Measurements from ENCODE around the gene BFSP2. TPM values are rescaled to one million over a fixed set of nuclear protein-coding genes. Genes with fewer than 3 reads are reported as not detected.
A peak's percentile ranks its signal among the peaks of the same experiment; 100 is the strongest.

BFSP2 gene
- total and polyA plus RNA-seq, 5 donors = not detected

DNA sequence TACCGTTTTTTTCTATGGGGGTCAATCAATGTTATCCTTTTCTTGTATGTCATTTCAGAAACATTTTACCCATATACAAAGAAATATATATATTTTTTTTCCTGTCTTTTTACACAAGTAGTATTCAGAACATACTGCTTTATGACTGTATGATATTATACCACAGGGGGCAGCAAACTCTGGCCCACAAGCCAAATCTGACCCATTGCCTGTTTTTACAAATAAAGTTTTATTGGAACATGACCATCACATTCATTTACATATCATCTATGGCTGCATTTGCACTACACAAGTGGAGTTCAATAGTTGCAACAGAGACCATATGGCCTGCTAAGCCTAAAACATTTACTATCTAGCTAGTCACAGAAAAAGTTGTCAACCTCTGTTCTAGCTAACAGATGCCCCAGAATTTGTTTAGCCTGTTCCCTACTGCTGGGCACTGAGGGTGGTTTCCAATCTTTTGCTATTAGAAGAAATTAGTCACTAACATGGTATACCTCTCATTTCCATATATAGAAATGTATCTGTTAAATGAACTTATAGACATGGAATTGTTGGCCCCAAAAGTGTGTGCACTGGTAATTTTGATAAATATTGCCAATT lies 57.7 kb downstream of the BFSP2 start:
- Histone ChIP-seq H3K27me3 (ENCODE audit: control insufficient read depth, insufficient read depth) (no peaks in the 10 kb centered on the region), H3K4me3 (ENCODE audit: low read length) (no peak overlapping the region), H3K4me1 (ENCODE audit: control insufficient read depth, insufficient read depth, low read length) (peaks cover 1% of the 10 kb centered on the region), H3K9me3 (ENCODE audit: control insufficient read depth, low read length) (no peaks in the 10 kb centered on the region), H3K27ac (ENCODE audit: low read length) (no peak overlapping the region)
- intact Hi-C loops (cut with DNase I) = no loop called here
- DNase-seq = no peak
- ATAC-seq = no peak
- WGBS = 80% methylated on average over 1 of the region's 1 CpG

DNA sequence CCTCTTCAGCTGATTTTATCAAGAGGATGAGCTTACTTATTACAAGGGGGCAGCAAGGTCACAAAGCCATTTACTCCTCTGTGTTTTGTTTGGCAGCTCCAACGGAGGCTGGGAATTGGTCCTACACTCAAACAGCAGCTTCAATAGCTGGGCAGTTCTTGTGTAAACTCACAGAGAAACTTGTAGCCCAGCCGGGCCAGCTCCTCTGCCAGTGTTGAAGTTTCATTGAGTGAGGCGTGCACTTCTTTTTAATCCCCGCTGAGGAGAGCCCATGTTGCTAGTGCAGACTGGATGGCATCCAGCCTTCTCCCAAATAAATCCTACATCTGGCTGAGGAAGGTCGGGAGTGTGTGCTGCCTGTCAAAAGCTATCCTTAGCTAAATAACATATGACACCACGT lies 59.5 kb downstream of the BFSP2 start:
- peak; percentile 46 to 86 (median 78) for DNase-seq
- Histone ChIP-seq H3K27ac (ENCODE audit: low read length) (peak overlapping the region; percentile 66), H3K4me1 (ENCODE audit: control insufficient read depth, insufficient read depth, low read length) (peaks cover 1% of the 10 kb centered on the region), H3K27me3 (ENCODE audit: control insufficient read depth, insufficient read depth) (no peaks in the 10 kb centered on the region), H3K4me3 (ENCODE audit: low read length) (no peak overlapping the region), H3K9me3 (ENCODE audit: control insufficient read depth, low read length) (no peaks in the 10 kb centered on the region)
- peak; percentile 82 to 90 for ATAC-seq
- 17% methylated on average over 6 of the region's 6 CpGs for WGBS
- intact Hi-C loops (cut with DNase I) = no loop called here

DNA sequence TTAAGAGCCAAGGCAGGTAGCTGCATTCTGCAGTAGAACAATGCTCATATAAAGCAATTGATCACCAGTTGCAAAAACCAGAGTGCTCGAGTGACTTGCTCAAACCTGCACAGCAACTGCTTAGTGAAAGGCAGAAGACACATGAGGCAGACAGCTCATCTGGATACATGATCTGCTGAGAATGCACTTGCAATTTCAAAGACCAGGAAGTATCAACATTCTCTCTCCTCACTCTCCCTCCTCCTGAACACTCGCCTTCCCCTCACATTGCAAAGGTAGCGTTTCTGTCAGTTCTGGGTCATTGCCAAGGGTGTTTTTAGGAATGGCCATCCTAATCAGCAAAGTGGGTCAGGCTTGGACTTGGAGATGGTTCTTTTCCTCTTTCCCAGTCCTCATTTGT lies 61.0 kb downstream of the BFSP2 start:
- no peaks in the 10 kb centered on the region for H3K27me3 ChIP-seq (ENCODE audit: control insufficient read depth, insufficient read depth)
- intact Hi-C loops (cut with DNase I) = loop anchor here in 1 of 4 donors (10.0 kb wide), 1 partner anchor 114 kb away; the partner anchor contains the start of gene CDV3
- H3K27ac ChIP-seq (ENCODE audit: low read length) = no peak overlapping the region
- DNase-seq (no peak), ATAC-seq (no peak)
- H3K4me3 ChIP-seq (ENCODE audit: low read length) = no peak overlapping the region
- no peaks in the 10 kb centered on the region for H3K9me3 ChIP-seq (ENCODE audit: control insufficient read depth, low read length)
- WGBS = 68% methylated on average over 3 of the region's 3 CpGs
- H3K4me1 ChIP-seq (ENCODE audit: control insufficient read depth, insufficient read depth, low read length) = peaks cover 1% of the 10 kb centered on the region

DNA sequence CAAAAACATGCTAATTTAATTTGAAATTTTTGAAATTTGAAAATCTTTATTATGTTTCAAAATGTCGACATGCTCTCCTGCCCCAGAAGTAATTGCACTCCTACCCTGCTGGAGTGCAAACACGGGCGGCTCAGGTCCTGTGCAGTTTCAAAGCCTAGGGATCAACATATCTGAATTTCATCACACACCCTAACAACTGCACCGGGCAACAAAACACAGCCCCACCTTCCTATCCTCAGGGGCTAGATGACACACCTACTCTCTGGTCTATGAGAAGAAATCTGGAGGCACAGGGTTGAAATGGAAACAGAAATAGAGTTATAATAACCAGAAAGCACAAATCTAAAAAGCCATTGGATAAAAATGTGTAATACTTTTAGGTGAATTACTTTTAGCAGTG lies 61.4 kb downstream of the BFSP2 start:
- 66% methylated on average over 4 of the region's 4 CpGs for WGBS
- H3K27me3 ChIP-seq (ENCODE audit: control insufficient read depth, insufficient read depth) = no peaks in the 10 kb centered on the region
- H3K9me3 ChIP-seq (ENCODE audit: control insufficient read depth, low read length) = no peaks in the 10 kb centered on the region
- no peak overlapping the region for H3K4me3 ChIP-seq (ENCODE audit: low read length)
- no peak for ATAC-seq
- intact Hi-C loops (cut with DNase I) = loop anchor here in 1 of 4 donors (10.0 kb wide), 1 partner anchor 114 kb away; the partner anchor contains the start of gene CDV3
- H3K4me1 ChIP-seq (ENCODE audit: control insufficient read depth, insufficient read depth, low read length) = peaks cover 1% of the 10 kb centered on the region
- no peak overlapping the region for H3K27ac ChIP-seq (ENCODE audit: low read length)
- no peak for DNase-seq

DNA sequence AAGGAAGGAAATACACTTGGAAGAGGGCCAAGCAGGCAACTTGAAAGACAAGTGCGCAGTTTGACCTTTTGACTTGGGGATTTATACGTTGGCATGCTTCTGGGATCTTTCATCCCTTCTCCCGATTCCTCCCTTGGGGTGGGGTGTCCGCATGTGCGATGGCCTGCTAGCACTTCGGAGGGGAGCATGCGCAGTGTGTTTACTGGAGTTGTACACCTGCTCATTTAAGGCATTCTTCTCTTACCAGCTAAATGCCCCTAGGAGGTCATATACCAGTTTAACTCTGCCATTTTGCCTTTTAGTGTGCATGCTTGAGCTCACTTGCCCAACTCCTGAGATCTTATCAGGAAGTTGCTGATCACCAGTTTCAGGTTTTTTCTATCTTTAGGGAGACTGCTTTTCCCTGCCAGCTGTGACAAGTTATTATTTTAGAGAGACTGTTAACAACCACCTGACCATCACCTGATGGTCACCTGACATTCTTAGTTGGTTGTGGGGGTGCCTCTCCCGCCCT lies 63.5 kb downstream of the BFSP2 start:
- Histone ChIP-seq H3K4me3 (ENCODE audit: low read length) (no peak overlapping the region), H3K27ac (ENCODE audit: low read length) (no peak overlapping the region), H3K27me3 (ENCODE audit: control insufficient read depth, insufficient read depth) (no peaks in the 10 kb centered on the region), H3K4me1 (ENCODE audit: control insufficient read depth, insufficient read depth, low read length) (peaks cover 6% of the 10 kb centered on the region), H3K9me3 (ENCODE audit: control insufficient read depth, low read length) (no peaks in the 10 kb centered on the region)
- DNase-seq (no peak), ATAC-seq (no peak)
- 72% methylated on average over 8 of the region's 8 CpGs for WGBS
- intact Hi-C loops (cut with DNase I) = loop anchor here in 1 of 4 donors (10.0 kb wide), 1 partner anchor 111 kb away; the partner anchor contains the start of gene CDV3

DNA sequence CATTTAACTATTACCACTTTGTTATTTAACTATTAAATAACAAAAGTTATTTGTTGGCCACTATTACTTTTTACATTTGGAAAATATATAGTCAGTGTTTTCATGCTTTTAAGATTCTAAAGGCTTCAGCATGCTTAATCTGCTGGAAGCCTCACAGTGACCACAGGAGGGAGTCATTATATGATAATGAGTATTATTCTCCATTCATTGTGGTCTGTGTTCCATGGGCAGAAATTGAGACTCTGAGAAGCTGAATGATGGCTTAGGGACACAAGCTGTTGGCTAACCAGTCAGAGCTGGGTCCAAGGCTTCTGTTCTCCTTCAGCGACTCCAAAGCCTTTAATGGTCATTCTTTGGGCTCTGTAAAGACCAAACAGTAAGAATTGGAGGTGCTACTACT lies 64.7 kb downstream of the BFSP2 start:
- no peak overlapping the region for H3K27ac ChIP-seq (ENCODE audit: low read length)
- H3K27me3 ChIP-seq (ENCODE audit: control insufficient read depth, insufficient read depth) = no peaks in the 10 kb centered on the region
- intact Hi-C loops (cut with DNase I) = loop anchor here in 1 of 4 donors (10.0 kb wide), 1 partner anchor 110 kb away; the partner anchor contains the start of gene CDV3
- no peak overlapping the region for H3K4me3 ChIP-seq (ENCODE audit: low read length)
- H3K9me3 ChIP-seq (ENCODE audit: control insufficient read depth, low read length) = no peaks in the 10 kb centered on the region
- WGBS = 80% methylated on average over 1 of the region's 1 CpG
- H3K4me1 ChIP-seq (ENCODE audit: control insufficient read depth, insufficient read depth, low read length) = peaks cover 7% of the 10 kb centered on the region
- ATAC-seq = no peak
- no peak for DNase-seq

DNA sequence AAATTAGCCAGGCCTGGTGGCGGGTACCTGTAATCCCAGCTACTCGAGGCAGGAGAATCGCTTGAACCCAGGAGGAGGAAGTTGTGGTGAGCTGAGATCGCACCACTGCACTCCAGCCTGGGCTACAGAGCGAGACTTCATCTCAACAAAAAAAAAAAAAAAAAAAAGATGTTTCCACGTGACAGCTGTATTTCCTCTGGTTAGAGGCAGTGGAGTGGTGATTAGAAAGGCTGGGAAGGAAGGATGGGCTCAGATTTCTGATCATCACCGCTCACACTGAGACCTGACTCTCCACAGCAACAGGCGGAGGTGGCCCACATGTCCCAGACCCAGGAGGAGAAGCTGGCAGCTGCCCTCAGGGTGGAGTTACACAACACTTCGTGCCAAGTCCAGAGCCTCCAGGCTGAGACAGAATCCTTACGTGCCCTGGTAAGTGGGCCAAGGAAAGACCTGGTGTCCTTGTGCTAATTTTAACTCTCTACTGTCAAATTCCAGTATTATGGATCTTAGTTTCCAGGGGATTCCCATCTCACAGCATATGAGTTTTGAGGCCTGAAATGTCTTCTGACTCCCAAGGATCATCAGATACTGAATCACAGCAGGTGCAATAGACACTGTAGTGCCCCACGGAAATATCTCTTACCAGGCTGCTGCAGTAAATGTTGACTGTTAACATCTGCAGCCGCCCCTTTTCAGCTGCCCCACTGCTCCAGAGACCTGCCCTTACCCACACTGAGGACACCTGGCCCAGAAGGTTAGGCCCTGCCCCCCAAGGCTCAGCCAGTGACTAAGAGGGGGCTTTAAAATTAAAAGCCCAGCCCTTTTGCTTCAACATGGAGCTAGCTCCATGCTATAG lies 66.9 kb downstream of the BFSP2 start:
- intact Hi-C loops (cut with DNase I) = loop anchor here in 1 of 4 donors (10.0 kb wide), 1 partner anchor 108 kb away; the partner anchor contains the start of gene CDV3
- Histone ChIP-seq H3K27ac (ENCODE audit: low read length) (no peak overlapping the region), H3K4me1 (ENCODE audit: control insufficient read depth, insufficient read depth, low read length) (peaks cover 6% of the 10 kb centered on the region), H3K4me3 (ENCODE audit: low read length) (no peak overlapping the region), H3K27me3 (ENCODE audit: control insufficient read depth, insufficient read depth) (no peaks in the 10 kb centered on the region), H3K9me3 (ENCODE audit: control insufficient read depth, low read length) (no peaks in the 10 kb centered on the region)
- WGBS = 64% methylated on average over 12 of the region's 12 CpGs
- ATAC-seq (peak; percentile 6 to 40), DNase-seq (peak in 2 of 3 donors; percentile 23 to 76)

DNA sequence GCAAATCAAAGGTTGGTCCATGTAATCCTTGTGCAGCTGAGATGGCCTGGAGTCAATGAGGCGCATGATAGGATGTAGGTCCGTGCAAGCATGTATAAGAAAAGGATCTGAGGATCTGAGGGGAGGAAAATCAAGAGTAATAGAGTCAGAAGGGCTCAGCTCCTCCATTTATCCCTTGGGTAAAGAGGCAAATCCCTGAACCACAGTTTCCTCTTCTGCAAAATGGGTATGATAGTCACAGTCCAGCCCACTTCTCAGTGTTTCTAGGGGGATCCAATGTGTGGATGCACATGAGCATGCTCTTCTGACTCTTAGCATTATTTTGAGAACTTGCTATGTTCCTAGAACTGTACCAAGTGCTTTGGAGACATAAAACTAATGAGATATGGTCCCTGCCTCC lies 67.9 kb downstream of the BFSP2 start:
- Histone ChIP-seq H3K27ac (ENCODE audit: low read length) (no peak overlapping the region), H3K4me1 (ENCODE audit: control insufficient read depth, insufficient read depth, low read length) (peaks cover 6% of the 10 kb centered on the region), H3K4me3 (ENCODE audit: low read length) (no peak overlapping the region), H3K27me3 (ENCODE audit: control insufficient read depth, insufficient read depth) (no peaks in the 10 kb centered on the region), H3K9me3 (ENCODE audit: control insufficient read depth, low read length) (no peaks in the 10 kb centered on the region)
- no peak for ATAC-seq
- DNase-seq = no peak
- 87% methylated on average over 2 of the region's 2 CpGs for WGBS
- intact Hi-C loops (cut with DNase I) = loop anchor here in 1 of 4 donors (10.0 kb wide), 1 partner anchor 107 kb away; the partner anchor contains the start of gene CDV3

DNA sequence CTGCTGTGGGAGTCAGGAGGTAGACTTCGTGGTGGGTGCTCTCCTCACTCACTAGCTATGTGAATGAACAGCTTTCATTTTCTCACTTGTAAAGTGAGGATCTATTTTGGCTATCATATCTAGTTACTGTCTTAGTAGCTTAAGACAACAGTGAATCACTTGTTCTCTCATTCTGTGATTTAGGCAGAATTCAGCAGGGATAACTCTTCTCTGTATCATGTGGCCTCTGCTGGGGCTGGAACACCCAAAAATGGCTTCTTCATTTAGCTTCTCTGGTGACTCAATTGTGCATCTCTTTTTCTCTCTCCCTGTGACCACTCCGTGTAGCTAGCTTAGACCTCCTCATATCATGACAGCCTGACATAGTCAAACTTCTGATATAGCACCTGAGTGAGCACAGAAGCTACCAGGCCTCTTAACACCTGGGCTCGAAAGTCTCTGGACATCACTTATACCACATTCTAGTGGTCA lies 68.4 kb downstream of the BFSP2 start:
- intact Hi-C loops (cut with DNase I) = loop anchor here in 1 of 4 donors (10.0 kb wide), 1 partner anchor 107 kb away; the partner anchor contains the start of gene CDV3
- Histone ChIP-seq H3K4me1 (ENCODE audit: control insufficient read depth, insufficient read depth, low read length) (peaks cover 6% of the 10 kb centered on the region), H3K27ac (ENCODE audit: low read length) (no peak overlapping the region), H3K27me3 (ENCODE audit: control insufficient read depth, insufficient read depth) (no peaks in the 10 kb centered on the region), H3K4me3 (ENCODE audit: low read length) (no peak overlapping the region), H3K9me3 (ENCODE audit: control insufficient read depth, low read length) (no peaks in the 10 kb centered on the region)
- DNase-seq (no peak), ATAC-seq (no peak)
- WGBS = 67% methylated on average over 3 of the region's 3 CpGs

DNA sequence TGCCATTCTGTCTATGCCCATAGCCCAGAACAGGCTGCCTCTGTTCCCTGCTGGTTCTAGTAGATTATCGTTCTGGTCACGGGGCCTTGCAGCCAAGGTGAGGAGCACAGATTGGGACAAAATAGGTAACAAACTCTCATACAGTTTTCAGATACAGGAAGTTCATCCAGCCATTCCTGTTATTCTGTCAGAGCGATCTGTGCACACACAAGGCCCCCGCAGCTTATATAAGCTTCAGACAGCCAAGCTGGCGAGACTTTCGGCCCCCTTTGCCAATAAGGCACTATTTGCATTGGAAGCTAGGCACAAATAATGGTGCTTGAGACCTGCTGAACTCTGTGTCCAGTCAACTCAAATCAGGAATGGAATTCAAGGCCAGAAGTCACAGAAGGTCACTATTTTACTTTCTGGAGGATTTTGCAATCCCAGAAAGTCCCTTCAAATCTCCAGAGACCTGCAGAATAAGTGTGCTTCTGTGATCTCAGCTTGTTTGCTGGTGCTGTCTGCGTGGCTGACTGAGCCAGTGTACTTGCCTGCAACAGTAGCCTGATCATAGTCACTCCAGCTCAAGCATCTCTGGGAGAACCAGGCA lies 69.4 kb downstream of the BFSP2 start:
- no peaks in the 10 kb centered on the region for H3K27me3 ChIP-seq (ENCODE audit: control insufficient read depth, insufficient read depth)
- H3K9me3 ChIP-seq (ENCODE audit: control insufficient read depth, low read length) = no peaks in the 10 kb centered on the region
- ATAC-seq (peak; percentile 64 to 78), DNase-seq (peak; percentile 57 to 87 (median 75))
- H3K27ac ChIP-seq (ENCODE audit: low read length) = no peak overlapping the region
- H3K4me3 ChIP-seq (ENCODE audit: low read length) = no peak overlapping the region
- H3K4me1 ChIP-seq (ENCODE audit: control insufficient read depth, insufficient read depth, low read length) = peaks cover 6% of the 10 kb centered on the region
- intact Hi-C loops (cut with DNase I) = loop anchor here in 1 of 4 donors (10.0 kb wide), 1 partner anchor 106 kb away; the partner anchor contains the start of gene CDV3
- WGBS = 60% methylated on average over 7 of the region's 7 CpGs
